Upper lobe of left lung (tissue), 6 donors: Measurements from ENCODE around the gene EYS. TPM values are rescaled to one million over a fixed set of nuclear protein-coding genes. Genes with fewer than 3 reads are reported as not detected.

Source experiments
- ATAC-seq, 2 donors: fragments of 200-7000 bp; cut with Tn5 transposase; one replicate each; pipeline ENCODE4 v1.9.1; 2022; ENCODE audit warnings: mild to moderate bottlenecking in 2 of 2, moderate library complexity in 2 of 2; ENCODE audit not compliant: low FRiP score in 2 of 2
- DNase-seq, 2 donors: peaks; one replicate each; pipeline ENCODE4 v3.0.0-alpha.2; 2019 to 2020
- H3K27ac ChIP-seq, 4 donors: fragments of 200-600 bp; sonication (generic); one replicate each; pipeline ENCODE4 v1.5.1; 2016 to 2019
- H3K27me3 ChIP-seq, 4 donors: fragments of 200-600 bp; sonication (generic); one replicate each; pipeline ENCODE4 v1.5.1; 2017 to 2019
- H3K36me3 ChIP-seq, 4 donors: fragments of 200-600 bp; sonication (generic); one replicate each; pipeline ENCODE4 v1.5.1; 2016 to 2019
- H3K4me1 ChIP-seq, 4 donors: fragments of 200-600 bp; sonication (generic); one replicate each; pipeline ENCODE4 v1.5.1; 2018 to 2019
- H3K4me3 ChIP-seq, 4 donors: fragments of 200-600 bp; sonication (generic); one replicate each; pipeline ENCODE4 v1.5.1; 2017 to 2019; ENCODE audit warnings: mild to moderate bottlenecking in 2 of 4, moderate library complexity in 1 of 4
- H3K9me3 ChIP-seq, 4 donors: fragments of 200-600 bp; sonication (generic); one replicate each; pipeline ENCODE4 v1.5.1; 2018 to 2019
- EP300 ChIP-seq, 4 donors: sonication (generic); formaldehyde crosslinking; IDR thresholded peaks; one replicate each; pipeline ENCODE4 v1.5.1; 2017; ENCODE audit warnings: antibody characterized with exemption in 4 of 4, control low read depth in 2 of 4
- POLR2A ChIP-seq, 4 donors: fragments of 450-650 bp; IDR thresholded peaks; one replicate each; pipeline ENCODE4 v1.5.1; 2016 to 2017; ENCODE audit warnings: antibody characterized with exemption in 4 of 4, mild to moderate bottlenecking in 2 of 4
- POLR2AphosphoS5 ChIP-seq, 2 donors: sonication (generic); formaldehyde crosslinking; IDR thresholded peaks; one replicate each; pipeline ENCODE4 v1.5.1; 2017; ENCODE audit warnings: antibody characterized with exemption in 2 of 2
- WGBS, 2 donors: methylation state at CpG; one replicate each; pipeline ENCODE4 v1.1.5; 2017 to 2018; 5-methylcytosine and 5-hydroxymethylcytosine counted together
- total RNA-seq, 6 donors: library from RNA; depleted of rRNA in 4 of 6; stranded (reverse); fragments of >200 nt in 4 of 6; gene quantifications; one replicate each; pipeline versions ENCODE4 v1.1.0 to v1.2.1, GENCODE V29; 2016 to 2021
- TF ChIP-seq, protein P1 (sequence below), 6 experiments: fragments of 450-650 bp in 4 of 6; fragments of 200-600 bp in 2 of 6; sonication (generic) in 2 of 6; IDR thresholded peaks; one replicate each; pipeline ENCODE4 v1.5.1; 2016 to 2019; ENCODE audit warnings: antibody characterized with exemption in 6 of 6
- donor health status: DM: no; HTN: no; CAD: no; lungs with moderate emphysema.
- donor health status: DM: no; HTN: yes; CAD: no; lungs with severe emphysema.

EYS gene
- total RNA-seq, 6 donors from 2014 or later: under 0.01 to 0.46 (median 0.28) TPM; not detected in 2

GRCh38 chr6:65055545-65055944 is 651.5 kb downstream of the EYS start:
- H3K4me3 ChIP-seq: no peak overlapping the region
- no peaks in the 10 kb centered on the region for H3K9me3 ChIP-seq
- 79 to 84% methylated on average over 1 of the region's 1 CpG for WGBS, 2 donors
- H3K36me3 ChIP-seq: no peaks in the 10 kb centered on the region
- H3K4me1 ChIP-seq: no peaks in the 10 kb centered on the region
- H3K27me3 ChIP-seq: no peaks in the 10 kb centered on the region
- no peak for TF ChIP-seq EP300 (IDR thresholded peaks at IDR 0.05)
- no peak for ATAC-seq
- DNase-seq: no peak
- H3K27ac ChIP-seq: no peak overlapping the region

GRCh38 chr6:65052626-65053025 is 654.4 kb downstream of the EYS start:
- DNase-seq (no peak), ATAC-seq (no peak)
- Histone ChIP-seq H3K4me3 (no peak overlapping the region), H3K36me3 (no peaks in the 10 kb centered on the region), H3K9me3 (no peaks in the 10 kb centered on the region), H3K27ac (no peak overlapping the region), H3K27me3 (no peaks in the 10 kb centered on the region), H3K4me1 (no peaks in the 10 kb centered on the region)
- no peak for TF ChIP-seq POLR2A (IDR thresholded peaks at IDR 0.05)
- no peak for TF ChIP-seq POLR2AphosphoS5 (IDR thresholded peaks at IDR 0.05)
- no peak for TF ChIP-seq EP300 (IDR thresholded peaks at IDR 0.05)
- TF ChIP-seq, protein P1, sequence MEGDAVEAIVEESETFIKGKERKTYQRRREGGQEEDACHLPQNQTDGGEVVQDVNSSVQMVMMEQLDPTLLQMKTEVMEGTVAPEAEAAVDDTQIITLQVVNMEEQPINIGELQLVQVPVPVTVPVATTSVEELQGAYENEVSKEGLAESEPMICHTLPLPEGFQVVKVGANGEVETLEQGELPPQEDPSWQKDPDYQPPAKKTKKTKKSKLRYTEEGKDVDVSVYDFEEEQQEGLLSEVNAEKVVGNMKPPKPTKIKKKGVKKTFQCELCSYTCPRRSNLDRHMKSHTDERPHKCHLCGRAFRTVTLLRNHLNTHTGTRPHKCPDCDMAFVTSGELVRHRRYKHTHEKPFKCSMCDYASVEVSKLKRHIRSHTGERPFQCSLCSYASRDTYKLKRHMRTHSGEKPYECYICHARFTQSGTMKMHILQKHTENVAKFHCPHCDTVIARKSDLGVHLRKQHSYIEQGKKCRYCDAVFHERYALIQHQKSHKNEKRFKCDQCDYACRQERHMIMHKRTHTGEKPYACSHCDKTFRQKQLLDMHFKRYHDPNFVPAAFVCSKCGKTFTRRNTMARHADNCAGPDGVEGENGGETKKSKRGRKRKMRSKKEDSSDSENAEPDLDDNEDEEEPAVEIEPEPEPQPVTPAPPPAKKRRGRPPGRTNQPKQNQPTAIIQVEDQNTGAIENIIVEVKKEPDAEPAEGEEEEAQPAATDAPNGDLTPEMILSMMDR (IDR thresholded peaks at IDR 0.05): no peak
- 44 to 60% methylated on average over 2 of the region's 2 CpGs for WGBS, 2 donors

GRCh38 chr6:65045801-65046200 is 661.2 kb downstream of the EYS start:
- H3K4me1 ChIP-seq: no peaks in the 10 kb centered on the region
- no peak overlapping the region for H3K27ac ChIP-seq
- no peak for DNase-seq
- no peak overlapping the region for H3K4me3 ChIP-seq
- H3K36me3 ChIP-seq: no peaks in the 10 kb centered on the region
- ATAC-seq: no peak
- H3K27me3 ChIP-seq: no peaks in the 10 kb centered on the region
- TF ChIP-seq, protein P1 (IDR thresholded peaks at IDR 0.05): no peak
- TF ChIP-seq POLR2AphosphoS5 (IDR thresholded peaks at IDR 0.05): no peak
- TF ChIP-seq POLR2A (IDR thresholded peaks at IDR 0.05): no peak
- no peak for TF ChIP-seq EP300 (IDR thresholded peaks at IDR 0.05)
- H3K9me3 ChIP-seq: no peaks in the 10 kb centered on the region

GRCh38 chr6:65014006-65014405 is 693.0 kb downstream of the EYS start:
- WGBS, 2 donors: 55 to 78% methylated on average over 1 of the region's 1 CpG
- no peak overlapping the region for H3K27ac ChIP-seq
- H3K9me3 ChIP-seq: no peaks in the 10 kb centered on the region
- no peak overlapping the region for H3K4me3 ChIP-seq
- TF ChIP-seq EP300 (IDR thresholded peaks at IDR 0.05) (no peak), POLR2AphosphoS5 (IDR thresholded peaks at IDR 0.05) (no peak), POLR2A (IDR thresholded peaks at IDR 0.05) (no peak)
- TF ChIP-seq, protein P1 (IDR thresholded peaks at IDR 0.05): no peak
- no peaks in the 10 kb centered on the region for H3K36me3 ChIP-seq
- H3K27me3 ChIP-seq: no peaks in the 10 kb centered on the region
- no peaks in the 10 kb centered on the region for H3K4me1 ChIP-seq
- no peak for ATAC-seq
- no peak for DNase-seq

- ATAC-seq: no peak
- Histone ChIP-seq H3K27ac (no peak overlapping the region), H3K27me3 (no peaks in the 10 kb centered on the region), H3K9me3 (no peaks in the 10 kb centered on the region), H3K4me1 (no peaks in the 10 kb centered on the region), H3K36me3 (no peaks in the 10 kb centered on the region), H3K4me3 (no peak overlapping the region)
- TF ChIP-seq EP300 (IDR thresholded peaks at IDR 0.05) (no peak), POLR2A (IDR thresholded peaks at IDR 0.05) (no peak), POLR2AphosphoS5 (IDR thresholded peaks at IDR 0.05) (no peak)
- TF ChIP-seq, protein P1 (IDR thresholded peaks at IDR 0.05): no peak
- 79 to 92% methylated on average over 2 of the region's 2 CpGs for WGBS, 2 donors
- no peak for DNase-seq
These were observed 700.2 kb downstream of the EYS start for GRCh38 chr6:65006788-65007187.
